ENCODE data around the gene ZNF582.

DNA sequence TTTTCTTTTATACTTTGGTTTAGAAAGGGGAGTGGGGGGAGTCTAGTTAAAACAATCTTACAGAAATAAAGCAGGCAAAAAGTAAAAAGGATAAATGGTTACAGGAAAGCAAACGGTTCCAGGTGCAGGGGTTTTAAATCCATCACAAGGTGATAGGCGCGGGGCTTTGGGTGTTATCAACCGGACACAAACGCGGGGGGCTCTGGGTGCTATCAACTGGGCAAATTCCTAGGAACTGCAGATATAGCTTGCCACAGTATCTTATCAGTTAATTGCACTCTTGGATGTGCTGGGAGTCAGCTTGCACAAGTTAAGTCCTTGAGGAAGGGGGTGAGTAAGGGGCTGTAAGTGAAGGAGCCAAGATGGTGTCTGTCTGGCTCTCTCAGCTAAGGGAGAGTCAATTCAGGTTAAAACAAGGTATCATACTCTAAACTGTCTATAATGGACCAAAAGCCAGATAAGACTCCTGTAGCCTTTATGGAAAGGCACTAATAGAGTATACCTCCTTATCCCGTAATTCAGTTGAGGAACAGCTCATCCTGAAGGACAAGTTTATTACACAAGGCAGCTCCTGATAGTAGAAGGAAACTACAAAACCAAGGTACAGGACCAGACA lies 46.1 kb downstream of the ZNF582 start:
- TF ChIP-seq CTCF (conservative IDR thresholded peaks at IDR 0.05; ENCODE audit: low read depth, low read length) (no peak), EZH2 (IDR thresholded peaks at IDR 0.05; ENCODE audit: low read length, unreplicated experiment) (no peak)
